ENCODE results near the gene SLC6A15. TPM values are rescaled to one million over a fixed set of nuclear protein-coding genes. Genes with fewer than 3 reads are reported as not detected.

SLC6A15 gene
- polyA plus RNA-seq, 1 of the 3 experiments (the other 2 are of a cell fraction), result 0.76 TPM

- TF ChIP-seq EP300 (IDR thresholded peaks at IDR 0.05; ENCODE audit: borderline replicate concordance in 1 of 2, low read depth in 1 of 2, low read length in 1 of 2) (no peak), ZBTB33 (IDR thresholded peaks at IDR 0.05; ENCODE audit: borderline replicate concordance, low read depth) (no peak), SIN3A (IDR thresholded peaks at IDR 0.05; ENCODE audit: borderline replicate concordance, low read depth, low read length) (no peak), CHD2 (IDR thresholded peaks at IDR 0.05; ENCODE audit: low read length, partially characterized antibody) (no peak), FOXJ3 (CRISPR knock-in tag; IDR thresholded peaks at IDR 0.05) (no peak), PBX3 (IDR thresholded peaks at IDR 0.05) (no peak), POLR2AphosphoS5 (IDR thresholded peaks at IDR 0.05; ENCODE audit: low read depth, low read length) (no peak), FOXM1 (IDR thresholded peaks at IDR 0.05; ENCODE audit: low read depth) (no peak), IRF3 (IDR thresholded peaks at IDR 0.05; ENCODE audit: low read depth, low read length) (no peak), RFX5 (IDR thresholded peaks at IDR 0.05; ENCODE audit: low read length) (no peak)
Observed at GRCh38 chr12:84857525-84858208, 54.9 kb downstream of the SLC6A15 start (continued).

GRCh38 chr12:84856156-84856900 is 56.3 kb downstream of the SLC6A15 start:
- no peaks in the 10 kb centered on the region for H3K36me3 ChIP-seq (replicated peaks in 1 of 2; ENCODE audit: control insufficient read depth in 1 of 2, insufficient read depth in 2 of 2, low read length in 1 of 2)
- no peak for DNase-seq
- H3K4me2 ChIP-seq, result no peak overlapping the region
- H3K79me2 ChIP-seq (ENCODE audit: insufficient read depth), result no peaks in the 10 kb centered on the region
- CTCF ChIA-PET, result interaction anchor here (1.6 kb wide), 1 partner anchor 173 kb away, joined by 4 read pairs; no protein-coding TSS in a partner anchor
- no peaks in the 10 kb centered on the region for H3K9me2 ChIP-seq
- no peaks in the 10 kb centered on the region for H3K27me3 ChIP-seq (ENCODE audit: insufficient read depth)
- H3F3A ChIP-seq (replicated peaks; ENCODE audit: insufficient read depth), result no peaks in the 10 kb centered on the region
- 76% methylated on average over 1 of the region's 1 CpG for WGBS (ENCODE audit: low lambda C conversion rate)
- no peaks in the 10 kb centered on the region for H4K20me1 ChIP-seq (ENCODE audit: insufficient read depth)
- no peaks in the 10 kb centered on the region for H3K4me1 ChIP-seq (ENCODE audit: control insufficient read depth in 1 of 2, insufficient read depth in 2 of 2, low read depth in 1 of 2, low read length in 1 of 2)
- no peak overlapping the region for H3K27ac ChIP-seq (ENCODE audit: low read depth in 2 of 2, low read length in 1 of 2)
- H3K4me3 ChIP-seq (ENCODE audit: low read depth in 2 of 2, low read length in 1 of 2), result no peak overlapping the region
- no peak overlapping the region for H2AFZ ChIP-seq (ENCODE audit: low read depth)
- POLR2A ChIA-PET, result no interaction called here
- H3K9me3 ChIP-seq, result no peaks in the 10 kb centered on the region
- no peak overlapping the region for H3K9ac ChIP-seq
- TF ChIP-seq NFIC (IDR thresholded peaks at IDR 0.05; ENCODE audit: borderline replicate concordance) (no peak), POLR2AphosphoS5 (IDR thresholded peaks at IDR 0.05; ENCODE audit: low read depth, low read length) (no peak), SIN3A (IDR thresholded peaks at IDR 0.05; ENCODE audit: borderline replicate concordance, low read depth, low read length) (no peak), MEF2A (IDR thresholded peaks at IDR 0.05; ENCODE audit: borderline replicate concordance, low read depth) (no peak), NRF1 (IDR thresholded peaks at IDR 0.05; ENCODE audit: low read depth, low read length) (no peak), FOXM1 (IDR thresholded peaks at IDR 0.05; ENCODE audit: low read depth) (no peak)
